SK-N-SH treated with all-trans-retinoic acid at 6 μM for 48 hours (cell line): ENCODE results near the gene AADACL2.

Experiments
- ATAC-seq: fragments of 200-7000 bp; cut with Tn5 transposase; 3 replicates; pipeline ENCODE4 v1.9.1; 2020; ENCODE audit warnings: mild to moderate bottlenecking, moderate library complexity
- ARNTL ChIP-seq: fragments of 450-650 bp; formaldehyde crosslinking; IDR thresholded peaks from 2 replicates; pipeline ENCODE4 v1.5.0; 2020; ENCODE audit warnings: low read depth, mild to moderate bottlenecking, moderate library complexity, borderline replicate concordance
- BACH2 ChIP-seq: fragments of 250-450 bp; sonication (Bioruptor Pico); IDR thresholded peaks from 2 replicates; pipeline ENCODE4 v1.9.0; 2021; ENCODE audit warnings: mild to moderate bottlenecking, borderline replicate concordance
- CREB5 ChIP-seq: fragments of 250-450 bp; sonication (Bioruptor Pico); IDR thresholded peaks from 2 replicates; pipeline ENCODE4 v1.5.1; 2020; ENCODE audit warnings: low read depth, mild to moderate bottlenecking, moderate library complexity
- CSDC2 ChIP-seq: fragments of 250-450 bp; sonication (Bioruptor Pico); IDR thresholded peaks from 2 replicates; pipeline ENCODE4 v1.5.0; 2020; ENCODE audit warnings: mild to moderate bottlenecking, moderate library complexity
- CSRNP3 ChIP-seq: fragments of 250-450 bp; sonication (Bioruptor Pico); IDR thresholded peaks from 2 replicates; pipeline ENCODE4 v1.5.1; 2021; ENCODE audit warnings: mild to moderate bottlenecking, moderate library complexity
- ESRRG ChIP-seq: fragments of 250-450 bp; sonication (Bioruptor Pico); IDR thresholded peaks from 2 replicates; pipeline ENCODE4 v1.6.1; 2021; ENCODE audit warnings: mild to moderate bottlenecking
- GLIS3 ChIP-seq: fragments of 250-450 bp; sonication (Bioruptor Pico); IDR thresholded peaks from 2 replicates; pipeline ENCODE4 v1.5.0; 2020; ENCODE audit warnings: mild to moderate bottlenecking, moderate library complexity
- OSR1 ChIP-seq: fragments of 250-450 bp; sonication (Bioruptor Pico); IDR thresholded peaks from 2 replicates; pipeline ENCODE4 v1.8.0; 2022; ENCODE audit warnings: moderate library complexity, mild to moderate bottlenecking, inconsistent platforms
- PATZ1 ChIP-seq: fragments of 250-450 bp; sonication (Bioruptor Pico); IDR thresholded peaks from 2 replicates; pipeline ENCODE4 v1.8.0; 2020; ENCODE audit warnings: mild to moderate bottlenecking, moderate library complexity, borderline replicate concordance
- PPARA ChIP-seq: fragments of 250-450 bp; sonication (Bioruptor Pico); IDR thresholded peaks from 2 replicates; pipeline ENCODE4 v1.5.0; 2020; ENCODE audit warnings: mild to moderate bottlenecking, borderline replicate concordance
- RARB ChIP-seq: fragments of 250-450 bp; sonication (Bioruptor Pico); IDR thresholded peaks from 2 replicates; pipeline ENCODE4 v1.8.0; 2021; ENCODE audit warnings: mild to moderate bottlenecking, moderate library complexity
- SNAI2 ChIP-seq: fragments of 250-450 bp; sonication (Bioruptor Pico); IDR thresholded peaks from 2 replicates; pipeline ENCODE4 v1.5.0; 2020; ENCODE audit warnings: mild to moderate bottlenecking, moderate library complexity
- TCF4 ChIP-seq: fragments of 250-450 bp; sonication (Bioruptor Pico); IDR thresholded peaks from 2 replicates; pipeline ENCODE4 v1.8.0; 2021; ENCODE audit warnings: mild to moderate bottlenecking, moderate library complexity, borderline replicate concordance
- TOX ChIP-seq: fragments of 250-450 bp; sonication (Bioruptor Pico); IDR thresholded peaks from 2 replicates; pipeline ENCODE4 v1.8.0; 2021; ENCODE audit warnings: mild to moderate bottlenecking, moderate library complexity, borderline replicate concordance
- ZC3H10 ChIP-seq: fragments of 250-450 bp; sonication (Bioruptor Pico); IDR thresholded peaks from 2 replicates; pipeline ENCODE4 v1.5.1; 2021; ENCODE audit warnings: mild to moderate bottlenecking, moderate library complexity
- ZFP3 ChIP-seq: fragments of 250-450 bp; sonication (Bioruptor Pico); IDR thresholded peaks from 2 replicates; pipeline ENCODE4 v1.5.0; 2020; ENCODE audit warnings: mild to moderate bottlenecking, moderate library complexity
- ZNF565 ChIP-seq: fragments of 450-650 bp; formaldehyde crosslinking; conservative IDR thresholded peaks from 2 replicates; pipeline ENCODE4 v1.5.0; 2020; ENCODE audit warnings: low read depth, mild to moderate bottlenecking, moderate library complexity
- ZNF70 ChIP-seq: fragments of 450-650 bp; formaldehyde crosslinking; IDR thresholded peaks from 2 replicates; pipeline ENCODE4 v1.5.0; 2020; ENCODE audit warnings: mild to moderate bottlenecking, moderate library complexity
- ZNF8 ChIP-seq: fragments of 450-650 bp; formaldehyde crosslinking; IDR thresholded peaks from 2 replicates; pipeline ENCODE4 v1.5.0; 2020; ENCODE audit warnings: mild to moderate bottlenecking, moderate library complexity

AADACL2 gene

GRCh38 chr3:151724576-151725562, 8.9 kb upstream of the AADACL2 start:
- ATAC-seq, result no peak
- TF ChIP-seq CSRNP3 (CRISPR knock-in tag) (no peak), TOX (CRISPR knock-in tag) (no peak), ZNF8 (CRISPR knock-in tag) (no peak), ZNF70 (CRISPR knock-in tag) (no peak), ARNTL (CRISPR knock-in tag) (no peak), CREB5 (CRISPR knock-in tag) (no peak), CSDC2 (CRISPR knock-in tag) (no peak), RARB (CRISPR knock-in tag) (no peak)

- ATAC-seq, result no peak
- no peak for TF ChIP-seq TOX (CRISPR knock-in tag)
- TF ChIP-seq PPARA (CRISPR knock-in tag), result no peak
- TF ChIP-seq CSRNP3 (CRISPR knock-in tag), result no peak
- no peak for TF ChIP-seq ZC3H10 (CRISPR knock-in tag)
- no peak for TF ChIP-seq PATZ1 (CRISPR knock-in tag)
- no peak for TF ChIP-seq ESRRG (CRISPR knock-in tag)
- TF ChIP-seq RARB (CRISPR knock-in tag), result no peak
- TF ChIP-seq ZNF70 (CRISPR knock-in tag), result no peak
- TF ChIP-seq TCF4, result no peak
- TF ChIP-seq ARNTL (CRISPR knock-in tag), result no peak
- TF ChIP-seq CSDC2 (CRISPR knock-in tag), result no peak
- TF ChIP-seq GLIS3 (CRISPR knock-in tag), result no peak
- TF ChIP-seq SNAI2 (CRISPR knock-in tag), result no peak
- no peak for TF ChIP-seq OSR1 (CRISPR knock-in tag)
- TF ChIP-seq ZNF565, result no peak
- TF ChIP-seq, all 23 proteins: peak for 0
These were observed 7.7 kb upstream of the AADACL2 start for GRCh38 chr3:151726016-151726415.

GRCh38 chr3:151732861-151733260, 866 bp upstream of the AADACL2 start:
- TF ChIP-seq ARNTL (CRISPR knock-in tag) (no peak), PATZ1 (CRISPR knock-in tag) (no peak), ZNF70 (CRISPR knock-in tag) (no peak), TOX (CRISPR knock-in tag) (no peak)
- ATAC-seq, result no peak

- no peak for ATAC-seq
- TF ChIP-seq ARNTL (CRISPR knock-in tag), result no peak
- TF ChIP-seq BACH2 (CRISPR knock-in tag), result no peak
- TF ChIP-seq RARB (CRISPR knock-in tag), result no peak
- no peak for TF ChIP-seq CSRNP3 (CRISPR knock-in tag)
- no peak for TF ChIP-seq TOX (CRISPR knock-in tag)
- no peak for TF ChIP-seq ZFP3
- TF ChIP-seq TCF4, result no peak
- no peak for TF ChIP-seq CREB5 (CRISPR knock-in tag)
- no peak for TF ChIP-seq ZC3H10 (CRISPR knock-in tag)
These were observed 6.9 kb downstream of the AADACL2 start for GRCh38 chr3:151740581-151740980.
